Ishikawa (cell line): ENCODE results near the gene IFI27L1.
A peak's percentile ranks its signal among the peaks of the same experiment; 100 is the strongest.

ENCODE experiments used
- CEBPB ChIP-seq: IDR thresholded peaks from 2 replicates; pipeline ENCODE4 v1.6.1; 2012
- CREB1 ChIP-seq: IDR thresholded peaks from 2 replicates; pipeline ENCODE4 v1.6.1; 2012; ENCODE audit warnings: low read depth
- EGR1 ChIP-seq: IDR thresholded peaks from 2 replicates; pipeline ENCODE4 v1.6.1; 2012
- EP300 ChIP-seq: IDR thresholded peaks from 2 replicates; pipeline ENCODE4 v1.6.1; 2012; ENCODE audit warnings: borderline replicate concordance
- FOXM1 ChIP-seq: IDR thresholded peaks from 2 replicates; pipeline ENCODE4 v1.6.1; 2012; ENCODE audit warnings: low read depth, borderline replicate concordance
- MAX ChIP-seq: IDR thresholded peaks from 2 replicates; pipeline ENCODE4 v1.6.1; 2012
- NFIC ChIP-seq: IDR thresholded peaks from 2 replicates; pipeline ENCODE4 v1.6.1; 2012
- RAD21 ChIP-seq: IDR thresholded peaks from 2 replicates; pipeline ENCODE4 v1.6.1; 2012; ENCODE audit warnings: low read depth
- REST ChIP-seq: IDR thresholded peaks from 2 replicates; pipeline ENCODE4 v1.6.1; 2012; ENCODE audit warnings: low read depth, mild to moderate bottlenecking
- TAF1 ChIP-seq: IDR thresholded peaks from 2 replicates; pipeline ENCODE4 v1.6.1; 2012; ENCODE audit warnings: low read depth, mild to moderate bottlenecking
- TCF12 ChIP-seq: IDR thresholded peaks from 2 replicates; pipeline ENCODE4 v1.6.1; 2012; ENCODE audit warnings: low read depth
- TEAD4 ChIP-seq: IDR thresholded peaks from 2 replicates; pipeline ENCODE4 v1.6.1; 2012
- USF1 ChIP-seq: IDR thresholded peaks from 2 replicates; pipeline ENCODE4 v1.6.1; 2012
- YY1 ChIP-seq: IDR thresholded peaks from 2 replicates; pipeline ENCODE4 v1.6.1; 2012; ENCODE audit warnings: low read depth
- ZBTB7A ChIP-seq: IDR thresholded peaks from 2 replicates; pipeline ENCODE4 v1.6.1; 2012; ENCODE audit warnings: low read depth

IFI27L1 gene

GRCh38 chr14:94080621-94081385 is at the start of gene IFI27L1, which contains the start of gene DDX24:
TSS of gene IFI27L1 (plus strand) at chr14:94081310. CDS start at chr14:94096938, 15,628 bp downstream.
TSS of gene DDX24 (minus strand) at chr14:94081202. CDS start at chr14:94079742, 1,460 bp downstream.
- no peak for TF ChIP-seq RAD21
- TF ChIP-seq YY1, result peak; percentile 78
- TF ChIP-seq FOXM1, result no peak
- TF ChIP-seq CREB1, result 0 out of 2 replicates have a peak, but pooled peaks have one; percentile 28
- TF ChIP-seq REST, result no peak
- TF ChIP-seq NFIC, result peak; percentile 33; the same call in 1 of the 2 replicates
- TF ChIP-seq TCF12, result peak; percentile 44; the same call in 1 of the 2 replicates
- peak; percentile 54; the same call in 1 of the 2 replicates for TF ChIP-seq MAX
- TF ChIP-seq TAF1, result peak; percentile 89

DNA sequence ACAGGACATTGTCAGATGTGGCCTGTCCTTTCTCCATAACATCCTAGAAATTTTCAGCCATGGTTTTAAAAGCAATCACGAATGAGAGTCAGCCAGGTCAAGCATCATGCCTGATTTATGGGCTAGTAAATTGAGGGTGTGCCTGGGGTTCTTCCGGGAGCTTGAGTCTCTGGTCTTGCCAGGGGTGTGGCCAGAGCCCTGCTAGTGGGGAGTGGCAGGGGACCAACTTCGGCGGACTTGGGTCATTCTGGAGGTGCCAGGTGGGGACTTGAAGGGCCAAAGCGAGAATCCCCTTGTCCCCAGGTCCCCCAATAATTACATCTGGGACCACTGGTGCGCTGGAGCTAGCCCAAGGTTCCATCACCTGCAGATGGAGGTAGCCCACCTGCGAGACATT is 49.2 kb upstream of the IFI27L1 start:
- no peak for TF ChIP-seq ZBTB7A
- no peak for TF ChIP-seq FOXM1
- no peak for TF ChIP-seq CEBPB
- TF ChIP-seq EGR1, result no peak

- no peak for TF ChIP-seq YY1
- no peak for TF ChIP-seq ZBTB7A
- TF ChIP-seq FOXM1, result no peak
- TF ChIP-seq TEAD4, result no peak
- TF ChIP-seq MAX, result no peak
- TF ChIP-seq NFIC, result no peak
- no peak for TF ChIP-seq USF1
- TF ChIP-seq CREB1, result no peak
- no peak for TF ChIP-seq EGR1
- no peak for TF ChIP-seq EP300
- no peak for TF ChIP-seq TCF12
- TF ChIP-seq CEBPB, result no peak
Observed at GRCh38 chr14:94034886-94035285, 46.2 kb upstream of the IFI27L1 start.

DNA sequence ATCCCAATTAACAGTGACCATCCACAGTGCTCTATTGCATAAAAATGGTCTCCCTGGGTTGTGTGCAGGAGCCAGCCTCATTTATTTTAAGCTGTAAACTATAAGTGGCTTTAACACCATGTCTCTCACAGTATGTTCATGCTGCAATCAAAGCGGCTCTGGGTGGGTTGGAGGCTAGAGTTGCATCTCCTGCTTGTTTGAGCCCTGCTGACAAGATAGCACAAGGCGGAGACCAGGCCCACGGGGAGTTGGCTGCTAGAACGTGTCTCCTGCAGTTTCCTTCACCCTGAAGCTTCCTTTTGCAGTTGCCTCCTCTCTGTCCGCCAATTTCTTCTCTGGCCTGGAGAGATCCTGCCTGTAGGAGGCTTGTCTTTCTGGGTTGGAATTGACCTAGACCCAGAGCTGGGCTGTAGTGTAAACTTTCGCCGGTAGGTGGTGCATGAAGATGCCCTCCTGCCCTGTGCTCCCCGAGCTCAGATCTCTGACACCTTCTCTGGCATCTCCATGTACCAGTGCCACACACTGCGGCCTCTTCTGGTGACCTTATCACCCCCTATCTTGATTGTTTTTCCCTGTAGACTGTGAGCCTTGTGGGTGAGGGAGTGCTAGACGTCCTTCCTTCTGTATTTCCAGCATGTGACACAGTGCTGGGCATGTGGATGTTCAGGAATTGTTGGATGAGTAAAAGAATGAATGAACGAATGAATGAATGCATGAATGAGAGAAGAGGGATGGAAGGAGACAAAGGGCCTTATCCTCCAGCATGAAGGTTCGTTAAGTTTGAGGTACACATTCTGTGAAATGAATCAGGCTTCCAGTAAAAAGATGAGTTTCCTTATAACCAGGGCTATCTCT is 44.6 kb upstream of the IFI27L1 start:
- no peak for TF ChIP-seq REST
- peak; percentile 64 for TF ChIP-seq RAD21

DNA sequence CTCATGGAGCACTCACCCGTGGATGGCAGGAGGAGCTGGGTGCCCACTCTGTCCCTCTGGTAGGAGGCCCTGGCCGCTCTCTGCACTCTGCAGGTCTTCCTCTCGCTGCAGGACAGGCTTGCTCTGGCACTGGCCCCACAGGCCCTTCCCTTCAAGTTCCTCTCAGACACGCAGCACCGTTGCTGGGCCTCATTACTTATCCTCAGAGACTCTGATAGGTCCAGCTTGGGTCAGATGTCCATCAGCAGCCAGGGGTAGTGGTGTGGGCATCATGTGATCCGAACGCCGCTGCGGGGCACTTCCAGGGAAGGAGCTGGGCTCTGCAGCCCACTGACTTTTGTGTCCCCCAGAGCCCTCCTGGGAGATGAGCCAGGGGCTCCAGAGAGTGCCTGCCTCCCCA is 43.2 kb upstream of the IFI27L1 start:
- TF ChIP-seq NFIC (no peak), EP300 (no peak), REST (no peak), ZBTB7A (no peak), TAF1 (no peak), CREB1 (no peak), TCF12 (no peak), YY1 (no peak), EGR1 (no peak), CEBPB (no peak), FOXM1 (no peak), TEAD4 (no peak), MAX (no peak), USF1 (no peak), RAD21 (no peak)
